Stimulated activated CD8-positive, alpha-beta memory T cell treated with anti-CD3 and anti-CD28 coated beads, Interleukin-15, amount 100 ng/mL, for 24 hours (primary cell): ENCODE results near the gene PXN.
"Not testable (repeated sequence)": the region's sequence is repeated elsewhere in the genome, so short reads cannot be mapped to it uniquely, and the experiment has no call there.

Experiments
- DNase-seq: peaks from one replicate; pipeline ENCODE4 v3.0.0-alpha.2; 2020; ENCODE audit warnings: low read depth

The PXN gene

DNA sequence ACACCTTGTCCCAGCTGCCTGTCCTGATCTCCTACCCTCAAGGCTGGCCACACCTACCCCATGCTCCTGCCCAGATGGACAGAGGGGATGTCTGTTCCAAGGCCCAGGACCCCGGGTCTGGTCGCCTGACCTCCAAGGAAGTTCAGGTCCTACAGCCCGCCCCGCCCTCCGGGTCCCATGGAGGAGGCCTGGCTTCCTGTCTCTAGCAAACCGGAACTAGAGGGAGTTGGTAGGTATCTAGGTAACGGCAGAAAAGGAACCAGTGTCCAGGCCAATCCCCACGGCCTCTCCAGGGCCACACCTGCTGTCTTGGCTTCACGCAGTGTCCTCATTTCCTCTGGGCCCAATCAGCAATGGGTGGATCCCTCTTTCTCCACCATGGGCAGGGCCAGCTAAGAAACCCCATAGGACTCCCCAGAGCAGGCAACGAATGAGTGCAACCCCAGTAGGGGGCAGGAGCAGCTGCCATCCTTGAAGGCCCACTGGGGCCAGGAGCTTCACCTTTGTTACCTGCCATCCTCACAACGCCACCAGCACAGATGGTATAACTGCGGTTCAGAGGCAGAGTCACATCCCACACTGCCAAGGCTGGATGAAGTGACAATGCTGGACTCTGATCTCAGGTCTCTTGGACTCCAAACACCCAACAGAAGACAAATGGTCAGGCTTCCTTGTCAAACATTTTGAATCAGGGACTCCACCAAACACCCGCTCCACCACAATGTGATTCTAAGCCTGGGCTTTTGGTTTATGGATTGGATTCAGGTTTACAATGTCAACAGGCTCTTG lies 39.5 kb downstream of the PXN start:
- no peak for DNase-seq

DNA sequence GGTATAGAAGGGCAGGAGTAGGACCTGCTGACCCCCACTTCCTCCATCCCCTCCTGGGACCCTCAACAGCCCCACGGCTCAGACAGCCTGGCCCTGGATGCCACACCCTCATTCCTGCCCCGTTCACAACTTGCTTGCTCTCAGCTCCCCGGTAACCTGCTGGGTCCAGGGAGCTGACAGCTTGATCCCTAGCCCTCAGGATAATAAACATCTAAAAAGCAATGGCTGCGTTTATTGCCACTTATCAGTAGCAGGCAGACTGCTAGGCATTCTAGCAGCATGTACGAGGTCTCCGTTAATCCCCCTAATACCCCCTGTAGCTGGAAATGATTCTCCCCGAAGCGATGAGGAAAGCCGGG lies 40.4 kb downstream of the PXN start:
- DNase-seq: no peak

DNA sequence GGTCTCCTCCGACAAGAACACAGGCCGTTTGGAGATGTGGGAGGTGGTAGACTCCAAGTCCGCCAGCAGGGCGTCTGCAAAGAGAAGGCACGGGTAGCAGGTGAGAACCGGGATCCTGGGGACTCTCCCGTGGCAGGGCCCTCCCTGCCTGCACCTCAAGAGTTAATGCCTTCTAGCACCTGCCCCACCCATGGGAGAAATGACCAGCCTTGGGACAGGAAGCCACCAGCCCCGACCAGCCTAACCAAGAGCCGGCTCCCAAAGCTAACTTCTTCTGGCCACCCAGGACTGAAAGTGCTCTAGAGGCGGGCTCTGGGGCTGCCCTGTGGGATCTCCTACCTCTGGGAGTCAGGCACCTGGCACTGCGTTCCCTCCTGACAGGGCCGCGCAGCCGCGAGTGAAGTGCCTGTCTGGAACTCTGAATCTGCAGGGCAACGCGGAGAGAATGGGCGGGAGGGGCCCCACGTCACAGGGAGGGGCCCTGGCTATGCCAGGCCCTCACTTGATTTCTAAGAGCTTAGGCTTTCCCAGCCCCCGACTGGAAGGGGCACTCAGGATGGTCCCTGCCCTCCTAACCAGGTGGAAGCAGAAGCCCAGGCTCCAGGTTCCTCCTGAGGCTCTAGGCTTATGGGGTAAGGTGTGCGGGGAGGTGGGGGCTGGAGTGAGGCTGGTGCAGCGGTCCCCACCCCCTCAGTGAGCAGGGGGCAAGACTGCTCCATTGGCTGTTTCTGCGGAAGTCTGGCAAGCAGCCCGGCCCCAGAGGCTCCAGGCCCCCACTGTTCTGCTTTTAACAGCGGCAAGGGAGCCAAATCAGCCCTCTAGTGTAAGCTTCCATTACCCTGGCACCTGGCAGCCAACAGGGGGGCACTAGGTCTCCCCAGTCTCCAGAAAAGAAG lies 41.0 kb downstream of the PXN start:
- no peak for DNase-seq

DNA sequence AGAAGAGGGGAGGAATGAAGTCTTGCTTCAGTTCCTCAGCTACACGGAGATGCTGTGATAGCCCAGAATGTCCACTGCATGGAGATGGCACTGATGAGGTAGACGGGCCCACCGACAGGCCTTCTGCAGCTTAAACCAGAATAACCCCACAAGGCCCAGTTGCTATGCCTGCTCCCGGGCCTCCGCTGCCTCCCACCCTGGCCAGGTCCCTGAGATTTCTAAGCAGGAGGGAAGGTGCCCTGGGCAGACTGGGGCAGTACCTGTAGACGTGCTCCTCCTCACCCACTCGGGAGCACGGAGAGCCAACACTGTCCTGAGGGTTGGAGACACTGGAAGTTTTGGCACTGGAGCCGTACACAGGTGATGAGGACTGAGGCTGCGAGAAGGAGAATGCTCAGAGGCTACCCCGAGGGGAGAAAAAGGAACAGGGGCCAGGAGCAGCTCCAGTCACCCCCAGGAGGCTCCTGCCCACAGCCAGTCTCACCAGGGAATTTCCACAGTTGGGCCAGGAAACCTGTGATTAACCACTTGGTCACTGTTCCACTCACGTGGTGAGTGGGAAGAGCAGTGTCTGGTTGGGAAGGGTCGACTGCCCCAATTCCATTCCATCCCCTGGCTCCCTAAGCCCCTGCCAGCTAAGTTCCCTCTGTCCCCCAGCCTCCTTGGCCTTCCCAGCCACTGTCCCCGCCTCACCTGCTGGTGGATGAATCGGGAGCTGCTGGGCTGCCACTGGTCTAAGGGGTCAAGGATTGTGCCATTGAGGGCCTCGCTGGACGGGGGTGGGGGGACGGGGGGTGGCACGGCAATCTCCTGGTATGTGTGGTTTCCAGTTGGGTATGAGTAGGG lies 41.8 kb downstream of the PXN start:
- no peak for DNase-seq

DNA sequence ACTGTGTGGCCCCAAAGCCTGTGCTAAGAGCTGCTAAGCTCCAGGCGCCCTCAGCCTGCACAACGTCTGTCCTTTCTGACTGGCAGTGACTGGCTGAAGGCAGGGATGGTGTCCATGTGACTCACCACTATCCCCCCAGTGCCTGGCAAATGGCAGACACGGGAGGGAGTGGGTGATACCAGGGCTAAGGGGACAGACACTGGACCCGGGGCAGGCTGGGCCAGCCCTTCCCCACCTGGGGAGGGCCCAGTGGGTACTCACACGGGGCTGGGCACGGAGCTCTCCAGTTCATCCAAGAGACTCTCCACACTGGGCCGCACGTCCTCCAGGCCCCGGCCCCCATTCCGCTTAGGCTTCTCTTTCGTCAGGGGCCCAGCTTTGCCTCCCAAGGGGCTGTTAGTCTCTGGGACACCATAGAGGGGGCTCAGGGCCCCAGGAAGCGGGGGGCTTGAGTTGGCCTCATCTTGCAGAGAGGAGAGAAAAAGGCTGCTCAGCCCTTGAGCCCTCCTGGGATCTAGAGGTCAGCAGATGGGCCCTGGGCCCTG lies 43.2 kb downstream of the PXN start:
- DNase-seq: no peak

DNA sequence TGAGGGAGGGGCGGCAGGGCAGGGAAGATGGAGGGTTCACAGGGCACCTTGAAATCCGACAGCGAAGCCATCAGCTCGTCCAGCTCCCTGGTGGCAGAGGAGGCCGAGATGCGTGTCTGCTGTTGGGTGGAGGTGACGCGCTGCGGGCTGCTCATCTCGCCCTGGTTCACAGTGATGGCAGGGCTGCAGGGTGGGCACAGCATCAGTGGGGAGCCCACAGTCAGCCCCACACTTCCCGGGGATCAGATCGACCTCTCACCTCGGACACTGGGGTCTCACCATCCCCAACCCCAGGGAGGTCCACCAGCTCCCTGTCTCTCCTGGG lies 44.0 kb downstream of the PXN start:
- DNase-seq: no peak

DNA sequence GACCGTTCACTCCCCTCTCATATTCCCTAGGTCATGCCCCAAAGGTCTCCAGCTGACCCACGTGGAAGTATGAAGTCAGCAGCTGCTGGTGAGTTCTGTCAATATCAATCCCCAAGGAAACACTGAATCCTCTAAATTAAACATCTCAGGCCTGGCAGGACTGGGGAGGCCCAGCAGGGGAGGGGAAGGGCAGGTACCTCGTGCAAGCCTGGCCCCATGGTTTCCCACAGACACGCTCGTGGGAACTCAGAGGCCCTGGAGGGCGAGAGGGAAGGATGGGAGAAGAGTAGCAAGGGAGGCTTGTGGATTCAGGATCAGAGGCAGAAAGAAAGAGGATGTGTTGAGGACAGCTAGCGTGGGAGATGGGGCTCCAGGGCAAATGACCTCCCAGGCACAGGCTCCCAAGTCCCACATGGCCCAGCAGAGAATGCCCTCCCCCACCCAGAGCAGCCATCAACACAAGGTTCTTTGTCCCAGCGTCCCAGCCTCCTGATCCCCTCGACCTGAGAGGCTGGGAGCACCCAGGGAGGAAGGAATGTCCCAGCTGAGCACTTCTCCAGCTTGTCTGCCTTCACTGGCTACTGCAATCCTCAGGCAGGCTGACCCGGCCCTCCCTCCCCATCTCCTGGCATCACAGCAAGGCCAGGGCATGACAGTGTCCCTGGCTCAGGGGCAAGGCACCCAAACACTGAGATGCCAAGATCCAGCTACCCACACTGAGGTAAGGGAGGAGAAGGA lies 44.5 kb downstream of the PXN start:
- DNase-seq: no peak

DNA sequence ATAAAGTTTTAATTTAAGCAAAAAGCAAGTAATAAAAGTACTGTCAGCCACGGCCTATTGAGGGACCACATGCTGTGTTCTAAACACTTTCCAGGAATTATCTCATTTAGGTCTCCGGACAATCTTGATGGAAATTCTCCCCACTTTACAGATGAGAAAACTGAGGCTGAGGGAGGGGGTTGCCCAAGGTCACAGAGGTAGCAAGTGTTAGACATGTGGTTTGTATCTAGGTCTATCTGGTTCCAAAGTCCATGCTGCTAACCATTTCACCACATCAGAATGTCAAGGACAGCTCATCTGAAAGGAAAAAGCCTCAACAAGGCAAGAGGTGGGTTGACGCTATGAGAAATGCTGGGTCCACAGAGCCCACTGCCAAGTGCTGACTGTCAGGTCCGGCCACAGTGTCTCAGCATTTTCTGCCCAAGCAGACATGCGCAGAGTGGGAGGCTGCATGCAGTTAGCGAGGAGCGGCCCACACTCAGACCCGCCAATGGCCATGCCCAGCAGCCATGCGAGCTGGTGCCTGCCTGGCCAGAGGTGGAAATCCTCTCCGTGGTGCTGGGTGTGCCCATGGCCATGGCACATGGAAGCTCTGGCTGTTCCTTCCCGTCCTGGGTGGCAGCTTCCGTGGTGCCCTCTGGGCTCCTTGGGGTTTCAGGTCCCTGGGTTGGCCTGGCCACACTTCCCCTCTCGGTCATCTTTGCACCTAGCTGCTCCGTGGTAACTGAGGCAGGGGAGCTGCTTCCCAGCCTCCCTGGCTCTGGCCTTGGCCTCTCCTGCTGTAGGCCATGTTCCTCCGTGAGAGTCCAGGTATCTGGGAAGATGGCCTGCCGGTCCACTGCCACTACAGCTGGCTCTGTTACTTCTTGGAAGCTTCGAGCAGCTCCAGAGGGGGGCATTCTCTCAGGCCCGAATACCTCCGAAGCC lies 46.6 kb downstream of the PXN start:
- no peak for DNase-seq

DNA sequence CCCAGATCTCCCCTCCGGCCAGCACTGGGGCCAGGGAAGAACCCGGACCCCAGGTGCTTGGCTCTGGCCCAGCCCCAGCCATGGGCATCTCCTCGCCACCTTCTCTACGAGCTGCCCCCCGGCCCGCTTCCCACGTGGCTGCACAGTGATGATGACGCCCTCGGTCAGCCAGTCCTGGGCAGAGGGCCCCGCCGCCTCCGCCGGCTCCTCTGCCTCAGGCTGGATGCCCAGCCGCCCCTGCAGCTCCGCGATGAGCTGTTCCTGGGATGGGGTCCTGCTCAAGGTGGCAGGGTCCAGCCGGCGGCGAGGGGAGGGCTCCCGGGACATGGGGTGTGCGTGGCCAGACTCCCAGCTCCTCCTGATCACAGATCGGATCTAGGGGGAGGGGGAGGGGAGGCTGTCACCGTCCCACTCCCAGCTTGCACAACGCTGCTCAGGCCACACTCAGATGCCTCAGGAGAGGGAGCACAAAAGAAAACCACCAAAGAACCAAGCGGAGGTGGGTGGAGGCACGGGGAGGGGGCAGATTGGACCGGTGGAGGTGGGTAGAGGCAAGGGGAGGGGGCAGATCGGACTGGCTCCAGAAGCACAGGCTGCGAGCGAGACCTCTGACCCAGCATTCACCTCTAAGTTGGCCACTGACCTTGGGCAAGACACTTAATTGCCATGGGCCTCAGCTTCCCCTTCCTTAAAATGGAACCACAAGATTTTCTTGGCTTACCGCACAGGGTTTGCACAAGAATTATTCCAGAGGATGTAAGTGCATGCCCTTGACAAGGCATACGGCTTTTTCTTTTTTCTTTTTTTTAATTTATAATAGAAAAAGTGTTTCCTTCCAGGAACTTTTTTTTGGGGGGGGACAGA lies 48.6 kb downstream of the PXN start:
- DNase-seq: no peak

DNA sequence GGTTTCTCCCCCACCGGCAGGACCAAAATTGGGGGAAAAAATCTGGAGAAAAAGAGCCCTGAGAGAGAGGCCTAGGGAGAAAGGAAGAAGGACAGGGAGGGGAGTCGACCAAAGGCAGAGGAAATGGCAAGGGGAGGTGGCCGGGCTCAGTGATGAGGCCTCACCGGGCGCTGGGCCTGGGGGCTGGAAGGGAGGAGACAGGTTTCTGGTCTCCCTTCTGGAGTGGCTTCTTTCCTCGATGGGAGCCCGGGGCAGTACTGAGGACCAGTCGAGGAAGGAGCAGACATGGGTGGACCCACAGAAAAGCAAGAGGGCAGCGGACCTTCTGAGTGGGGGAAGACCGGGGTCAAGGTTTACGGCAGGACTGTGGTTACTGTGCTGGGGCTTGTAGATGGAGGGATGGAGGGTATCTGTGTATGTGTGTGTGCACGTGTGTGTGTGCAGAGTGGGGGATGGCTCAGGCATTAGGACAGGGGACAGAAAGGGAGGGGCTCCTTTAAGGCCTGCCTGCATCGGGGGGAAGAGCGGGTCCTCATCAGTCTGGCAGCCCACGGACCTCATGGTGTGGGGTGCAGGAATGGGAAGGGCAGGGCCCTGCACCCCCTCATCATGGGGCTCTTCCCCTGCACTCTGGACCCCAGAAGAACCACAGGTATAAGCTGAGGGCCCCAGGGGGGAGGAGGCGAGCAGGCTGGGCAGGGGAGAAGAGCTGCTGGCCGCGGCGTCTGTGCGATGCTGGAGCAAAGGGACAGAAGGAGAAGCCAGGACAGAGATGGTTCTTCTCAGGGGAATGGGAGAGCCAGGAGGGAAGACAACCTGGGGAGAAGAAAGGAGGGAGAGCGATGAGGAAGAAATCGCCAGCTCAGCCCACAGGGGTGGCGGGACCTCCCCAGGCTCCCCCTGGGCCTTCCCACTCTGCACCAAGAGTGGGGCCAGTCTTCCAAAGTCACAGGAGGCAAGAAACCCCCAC lies 49.5 kb downstream of the PXN start:
- DNase-seq: no peak

DNA sequence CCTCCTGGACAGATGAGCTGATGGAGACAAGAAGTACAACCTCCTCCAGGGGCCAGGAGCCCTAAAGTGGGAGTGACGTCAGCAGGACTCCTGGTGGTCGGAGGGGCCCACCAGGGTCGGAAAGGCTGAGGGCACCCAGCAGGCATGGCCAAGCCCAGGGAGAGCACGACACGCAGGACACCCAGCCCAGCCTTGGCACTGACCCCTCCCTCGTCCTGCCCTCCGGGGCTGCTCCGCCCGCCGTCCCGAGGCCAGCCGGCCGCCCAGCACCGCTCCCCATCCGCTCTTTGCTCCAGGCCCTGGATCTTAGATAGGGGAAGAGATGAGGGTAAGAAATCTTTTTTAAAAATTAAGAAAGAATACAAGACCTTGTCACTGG lies 50.2 kb downstream of the PXN start:
- no peak for DNase-seq

DNA sequence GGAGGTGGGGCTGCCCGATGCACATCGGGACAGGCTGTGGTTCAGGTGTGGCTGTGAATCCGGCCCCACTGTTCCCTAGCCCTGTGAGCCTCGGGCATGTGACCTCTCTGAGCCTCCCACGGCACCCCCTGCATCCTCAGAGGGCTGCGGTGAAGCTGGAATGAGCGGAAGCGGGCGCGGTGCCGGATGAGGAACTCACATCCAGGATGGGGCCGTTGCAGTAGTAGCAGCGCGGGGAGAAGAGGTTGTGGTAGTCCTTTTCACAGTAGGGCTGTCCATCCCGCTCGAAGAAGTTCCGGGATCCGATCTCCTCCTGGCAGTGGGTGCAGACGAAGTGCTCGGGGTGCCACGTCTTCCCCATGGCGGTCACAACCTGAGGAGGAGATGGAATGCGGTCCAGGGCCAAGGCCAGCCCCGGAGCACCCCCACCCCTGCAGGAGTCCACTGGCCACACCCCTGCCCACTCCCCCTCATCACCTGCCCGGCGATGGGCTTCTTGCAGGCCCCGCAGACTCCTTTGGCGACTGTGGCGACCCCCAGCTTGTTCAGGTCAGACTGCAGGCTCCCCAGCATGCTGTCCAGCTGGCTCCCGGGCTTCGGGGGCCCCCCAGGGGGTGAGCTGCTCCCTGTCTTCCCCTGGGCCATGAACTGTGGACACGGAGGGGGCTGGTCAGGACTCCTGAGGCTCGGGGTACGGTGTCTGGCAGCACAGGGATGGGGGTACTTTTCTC lies 50.7 kb downstream of the PXN start:
- DNase-seq: no peak

DNA sequence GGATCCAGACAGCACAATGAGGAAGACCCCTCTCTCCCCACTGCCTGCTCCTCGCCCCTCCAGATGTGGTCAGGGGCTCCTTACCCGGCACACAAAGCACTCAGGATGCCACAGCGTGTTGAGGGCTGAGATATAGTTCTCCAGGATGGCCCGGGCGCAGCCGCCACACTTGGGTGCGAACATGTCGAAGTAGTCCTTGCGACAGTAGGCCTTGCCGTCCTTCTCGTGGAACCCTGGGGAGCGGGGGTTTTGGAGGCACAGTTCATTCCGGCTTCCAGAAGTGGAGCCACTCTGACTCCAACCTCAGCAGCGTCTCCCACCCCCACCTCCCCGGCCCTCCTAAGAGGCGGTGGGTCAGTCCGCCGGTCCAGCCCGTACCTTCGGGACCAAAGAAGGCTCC lies 51.8 kb downstream of the PXN start:
- DNase-seq: no peak

DNA sequence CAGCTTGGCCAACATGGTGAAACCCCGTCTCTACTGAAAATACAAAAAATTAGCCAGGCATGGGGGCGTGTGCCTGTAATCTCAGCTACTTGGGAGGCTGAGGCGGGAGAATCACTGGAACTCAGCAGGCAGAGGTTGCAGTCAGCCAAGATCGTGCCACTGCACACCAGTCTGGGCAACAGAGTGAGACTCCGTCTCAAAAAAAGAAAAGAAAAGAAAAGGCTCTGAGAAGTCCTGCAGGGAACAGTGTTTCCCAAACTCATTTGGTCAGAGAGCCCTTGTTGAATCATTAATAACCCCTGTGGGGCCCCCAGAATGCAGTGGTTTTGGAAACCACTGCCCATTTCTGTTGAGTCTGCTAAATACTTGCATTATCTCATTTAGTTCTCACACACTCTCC lies 52.3 kb downstream of the PXN start:
- DNase-seq: not testable (repeated sequence)

DNA sequence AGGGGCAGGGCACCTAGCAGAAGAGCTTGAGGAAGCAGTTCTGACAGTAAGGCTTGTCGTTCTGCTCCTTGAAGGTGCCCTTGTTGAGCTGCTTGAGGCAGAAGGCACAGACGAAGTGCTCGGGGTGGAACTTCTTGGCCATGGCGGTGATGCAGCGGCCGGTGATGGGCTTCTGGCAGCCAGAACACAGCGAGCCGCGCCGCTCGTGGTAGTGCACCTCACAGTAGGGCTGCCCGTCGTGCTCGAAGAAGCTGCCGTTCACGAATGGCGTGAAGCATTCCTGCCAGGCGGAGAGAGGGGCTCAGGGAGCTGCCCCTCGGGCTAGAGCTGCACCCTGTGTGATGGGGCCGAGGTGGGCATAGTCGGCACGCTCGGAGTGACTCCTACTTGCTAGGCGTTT lies 53.2 kb downstream of the PXN start:
- no peak for DNase-seq

DNA sequence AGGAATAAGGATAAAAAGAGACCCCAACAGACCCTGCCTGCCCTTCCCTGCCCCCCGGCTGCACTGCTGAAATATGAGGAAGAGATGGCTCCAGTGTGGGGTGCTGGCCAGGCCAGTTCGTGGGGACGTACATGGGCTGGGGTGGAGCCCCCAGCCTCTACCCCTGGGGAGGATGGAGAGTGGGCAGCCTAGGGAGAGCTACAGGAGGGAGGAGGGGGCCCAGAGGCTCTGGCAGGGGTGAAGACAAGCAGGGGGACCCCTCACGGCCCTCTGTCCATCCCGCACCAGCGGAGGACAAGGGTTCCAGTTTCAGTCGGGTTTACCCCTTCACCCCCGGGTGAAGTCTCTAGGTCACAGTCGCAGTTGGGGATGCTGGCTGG lies 53.6 kb downstream of the PXN start:
- DNase-seq: no peak

DNA sequence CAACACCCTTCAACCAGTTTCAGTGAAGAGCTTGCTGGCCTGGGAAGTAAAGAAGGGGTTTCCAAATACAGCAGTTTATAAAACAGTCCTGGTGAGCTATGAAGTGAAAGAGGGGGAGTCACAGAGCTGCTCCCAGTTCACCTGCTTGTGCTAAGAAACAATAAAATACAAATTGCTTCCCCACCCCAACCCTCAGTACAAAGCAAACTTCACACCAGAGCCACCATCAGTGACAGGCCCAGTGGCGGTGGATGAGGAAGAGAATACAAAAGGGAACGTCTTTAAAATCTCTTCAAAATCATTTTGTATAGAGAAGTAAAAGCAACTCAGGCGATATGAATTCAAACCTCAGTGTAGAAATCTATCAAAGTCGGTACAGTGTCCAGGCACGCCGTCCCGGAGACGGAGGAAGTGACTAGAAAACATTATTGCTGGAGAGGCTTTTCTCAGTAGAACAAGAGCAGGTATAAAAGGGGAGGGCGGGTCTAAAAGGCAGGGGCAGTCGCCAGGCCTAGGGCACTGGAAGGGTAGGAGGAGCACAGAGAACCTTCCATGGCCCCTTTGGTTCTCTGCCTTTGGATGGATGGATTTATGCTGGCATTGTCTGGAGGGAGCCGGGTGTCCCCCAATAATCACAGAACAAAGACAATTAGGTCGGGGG lies 54.2 kb downstream of the PXN start:
- DNase-seq: no peak
